Left ventricle myocardium superior (tissue), 1 donor: ENCODE results near the gene PAK1. TPM values are rescaled to one million over a fixed set of nuclear protein-coding genes. Genes with fewer than 3 reads are reported as not detected.

Source experiments
- ATAC-seq: fragments of 200-7000 bp; cut with Tn5 transposase; one replicate; pipeline ENCODE4 v1.9.1; 2020; ENCODE audit warnings: mild to moderate bottlenecking, moderate library complexity
- DNase-seq: peaks from one replicate; pipeline ENCODE4 v3.0.0-alpha.2; 2020
- intact Hi-C: fragments of 100-400 bp; cut with micrococcal nuclease; formaldehyde crosslinking; loops from one replicate; pipeline ENCODE4 v1.11.0; 2022
- total RNA-seq: library from RNA; stranded (reverse); fragmentation: NEBNext Ultra II Directional; extraction: Animal tissue kit (Norgen Biotek cat#: 25700); gene quantifications from one replicate; pipeline ENCODE4 v1.2.1, GENCODE V29; 2021
- donor health status: DM: no; HTN: yes; CAD: no; lungs with severe emphysema.

PAK1 gene
- total RNA-seq, 1 donor from 2014 or later, result 7.6 TPM

GRCh38 chr11:77444261-77444660 is 29.6 kb downstream of the PAK1 start:
- no peak for DNase-seq
- ATAC-seq, result no peak
- intact Hi-C loops, result no loop called here

GRCh38 chr11:77442394-77443053 is 31.4 kb downstream of the PAK1 start:
- DNase-seq (no peak), ATAC-seq (no peak)
- intact Hi-C loops, result no loop called here

GRCh38 chr11:77441426-77441825 is 32.5 kb downstream of the PAK1 start:
- intact Hi-C loops, result no loop called here
- no peak for DNase-seq
- ATAC-seq, result no peak

DNA sequence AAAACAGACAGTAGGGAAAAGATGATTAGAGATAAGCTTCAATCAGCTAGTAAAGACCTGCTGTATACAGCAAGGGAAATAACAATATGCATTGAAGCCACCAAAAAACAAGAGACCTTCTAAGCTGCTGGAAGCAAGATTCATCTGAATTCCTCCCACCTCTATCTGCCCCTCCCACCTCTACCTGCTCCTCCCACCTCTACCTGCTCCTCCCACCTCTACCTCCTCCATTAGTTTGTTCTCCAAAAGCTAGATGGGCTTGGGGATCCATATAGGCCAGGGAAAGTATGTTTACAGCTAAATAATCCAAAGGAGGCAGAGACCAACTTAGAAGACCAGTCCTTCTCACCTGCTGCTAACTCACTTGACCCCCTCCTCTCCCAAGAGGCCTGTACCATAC is 33.2 kb downstream of the PAK1 start:
- intact Hi-C loops, result no loop called here
- ATAC-seq, result no peak
- DNase-seq, result no peak

- intact Hi-C loops, result no loop called here
- ATAC-seq (no peak), DNase-seq (no peak)
These were observed 35.4 kb downstream of the PAK1 start for GRCh38 chr11:77438487-77438886.

DNA sequence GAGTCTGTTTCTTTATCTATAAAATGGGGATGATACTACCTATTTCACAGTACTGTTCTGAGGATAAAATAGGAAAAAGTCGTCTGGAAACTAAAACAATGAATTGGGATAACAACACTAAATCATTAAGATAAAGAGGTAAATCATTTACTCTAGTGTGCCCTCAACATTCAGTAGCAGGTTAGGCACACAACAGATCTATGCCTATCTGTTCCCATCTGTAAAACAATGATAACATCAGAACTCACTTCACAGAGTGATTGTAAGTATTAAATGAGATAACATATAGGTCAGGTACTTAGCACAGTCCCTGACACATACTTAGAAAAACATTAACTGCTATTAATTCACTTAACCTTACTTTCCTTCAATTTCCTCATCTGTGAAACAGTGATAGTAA is 36.9 kb downstream of the PAK1 start:
- DNase-seq (no peak), ATAC-seq (no peak)
- intact Hi-C loops, result no loop called here

GRCh38 chr11:77436506-77436905 is 37.4 kb downstream of the PAK1 start:
- intact Hi-C loops, result no loop called here
- no peak for ATAC-seq
- DNase-seq, result no peak

DNA sequence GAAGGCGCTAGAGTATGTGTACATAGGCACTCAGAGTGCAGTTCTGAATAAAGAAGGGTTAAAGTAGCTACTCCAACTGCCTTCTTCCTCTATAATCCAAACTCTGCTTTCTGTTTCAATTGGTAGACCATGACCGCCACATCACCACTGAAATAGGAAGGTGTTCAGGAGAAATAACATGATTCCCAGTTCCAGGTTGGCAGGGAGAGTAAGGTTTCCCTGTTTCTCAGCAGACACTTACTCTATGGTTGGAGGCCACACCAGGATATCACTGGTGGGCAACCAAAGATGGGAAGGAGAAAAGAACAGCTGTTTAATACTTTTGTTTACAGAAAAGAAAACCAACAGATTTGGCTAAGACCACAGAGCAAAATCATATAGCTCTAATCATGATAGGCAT is 37.9 kb downstream of the PAK1 start:
- ATAC-seq (no peak), DNase-seq (no peak)
- intact Hi-C loops, result no loop called here

DNA sequence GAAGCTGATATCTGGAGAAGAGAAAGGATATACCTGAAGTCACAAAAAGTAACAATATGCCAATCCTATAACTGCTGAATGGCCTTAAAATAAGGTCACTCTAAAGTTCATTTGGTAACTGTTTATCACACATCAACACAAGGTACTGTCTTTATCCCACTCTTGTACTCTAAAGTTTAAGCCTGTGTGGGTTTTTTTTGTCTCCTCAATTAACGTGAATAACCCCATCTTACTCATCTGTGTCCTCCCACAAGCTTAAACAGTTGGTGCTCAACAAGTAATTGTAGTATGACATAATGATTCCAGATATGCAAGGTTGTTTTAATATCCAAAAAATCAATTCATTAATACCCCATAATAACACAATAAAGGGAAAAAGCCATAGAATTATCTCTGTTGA is 42.1 kb downstream of the PAK1 start:
- DNase-seq (no peak), ATAC-seq (no peak)
- intact Hi-C loops, result no loop called here

- no peak for ATAC-seq
These were observed 45.3 kb downstream of the PAK1 start for GRCh38 chr11:77428598-77428997.

DNA sequence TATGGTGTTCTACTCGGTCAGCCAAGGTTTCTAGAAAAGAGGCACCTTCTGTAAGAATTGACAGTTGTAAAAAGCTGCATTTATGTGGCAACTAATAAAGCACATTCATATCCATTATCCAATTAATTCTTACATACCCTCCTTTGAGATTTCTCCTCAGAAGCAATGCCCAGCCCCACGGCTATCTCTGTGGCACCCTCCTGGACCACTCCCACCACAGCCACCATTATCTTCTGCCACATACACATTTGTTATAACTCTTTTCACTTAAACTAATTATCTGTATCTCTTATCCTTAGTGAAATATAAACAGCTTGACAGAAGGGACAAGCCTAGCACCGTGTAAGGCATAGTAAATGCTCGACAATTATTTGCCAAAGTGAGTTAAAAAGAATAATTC is 48.5 kb downstream of the PAK1 start:
- no peak for DNase-seq
- intact Hi-C loops, result no loop called here
- ATAC-seq, result no peak

More at GRCh38 chr11:77428598-77428997, 45.3 kb downstream of the PAK1 start:
- intact Hi-C loops, result no loop called here
- DNase-seq, result no peak

- no peak for ATAC-seq
- intact Hi-C loops, result no loop called here
These were observed 49.2 kb downstream of the PAK1 start for GRCh38 chr11:77424644-77425043.

GRCh38 chr11:77423624-77424023 is 50.3 kb downstream of the PAK1 start:
- DNase-seq (no peak), ATAC-seq (no peak)
- intact Hi-C loops, result no loop called here

More at GRCh38 chr11:77424644-77425043, 49.2 kb downstream of the PAK1 start:
- no peak for DNase-seq

DNA sequence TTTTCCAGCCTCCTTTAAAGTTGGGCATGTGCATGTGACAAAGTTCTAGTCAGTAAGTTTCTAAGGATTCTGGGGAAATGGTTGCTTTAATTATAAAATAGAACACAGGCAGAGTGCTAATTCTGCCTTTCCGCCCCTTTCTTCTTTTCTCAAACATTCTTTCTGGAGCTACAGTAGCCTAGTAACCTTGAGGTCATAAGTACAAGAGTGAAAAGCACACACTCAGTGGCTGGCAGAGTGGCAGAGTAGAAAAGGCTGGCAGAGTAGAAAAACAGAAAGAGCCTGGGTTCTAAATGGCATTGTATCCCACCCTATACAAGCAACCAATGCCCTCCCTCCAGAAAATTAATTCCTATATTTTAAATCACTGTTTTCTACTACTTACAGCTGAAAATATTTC is 51.2 kb downstream of the PAK1 start:
- DNase-seq (no peak), ATAC-seq (no peak)
- intact Hi-C loops, result no loop called here

DNA sequence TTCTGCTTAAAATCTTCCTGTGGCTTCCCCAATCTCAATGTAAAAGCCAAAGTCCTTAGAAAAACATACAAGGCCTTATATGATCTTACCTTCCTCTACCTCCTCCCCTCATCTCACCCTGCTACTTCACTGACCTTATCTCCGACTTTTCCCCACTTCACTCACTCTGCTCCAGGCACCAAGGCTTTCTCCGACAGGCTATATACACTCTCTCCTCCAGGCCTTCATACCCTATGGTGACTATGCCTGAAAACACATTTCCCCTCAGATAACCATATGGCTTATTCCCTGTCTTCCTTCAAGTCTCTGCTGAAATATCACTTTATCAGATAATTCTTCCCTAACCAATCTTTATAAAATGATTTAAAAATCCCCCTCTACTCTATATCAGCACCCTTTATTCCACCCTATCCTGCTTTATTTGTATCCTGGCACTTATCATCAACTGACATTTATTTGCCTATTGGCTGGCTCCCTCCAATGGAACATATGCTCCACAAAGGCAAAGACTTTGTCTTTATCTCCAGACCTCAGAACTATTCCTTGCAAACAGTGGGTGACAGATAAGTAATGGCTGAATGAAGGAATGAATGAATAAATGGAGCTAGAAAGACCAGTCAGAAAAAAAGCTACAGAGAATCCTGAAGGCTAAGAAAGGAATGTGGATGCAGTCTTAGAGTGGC is 52.7 kb downstream of the PAK1 start:
- DNase-seq (no peak), ATAC-seq (no peak)
- intact Hi-C loops, result no loop called here

DNA sequence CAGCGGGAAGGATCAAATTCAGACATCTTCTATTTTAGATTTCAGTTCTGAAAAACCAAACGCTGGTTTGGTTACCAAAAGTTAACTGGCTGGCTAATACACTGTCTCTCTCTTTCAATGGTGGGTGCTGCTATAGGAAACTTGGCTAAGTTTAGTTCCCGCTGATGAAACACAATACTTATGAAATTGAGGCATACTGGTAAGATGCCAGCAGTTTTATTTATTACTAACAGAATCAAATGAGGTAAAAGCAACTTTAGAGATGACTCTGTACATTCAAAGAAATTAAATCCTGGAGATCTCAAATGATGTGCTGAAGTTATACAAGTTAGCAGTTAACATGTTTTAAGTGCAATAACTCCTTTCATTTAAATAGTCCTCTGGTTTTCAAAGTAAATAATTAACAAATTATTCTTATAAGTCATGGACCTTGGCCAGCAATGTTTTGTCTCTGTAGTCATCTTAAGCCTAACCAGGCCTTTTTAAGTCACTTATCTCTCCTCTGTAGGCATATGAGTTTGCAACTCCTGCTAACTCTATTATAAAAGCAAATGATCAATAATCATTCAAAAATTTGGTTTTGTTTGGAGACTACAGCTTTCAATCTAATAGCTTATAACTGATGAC is 54.8 kb downstream of the PAK1 start:
- no peak for DNase-seq
- intact Hi-C loops, result no loop called here
- no peak for ATAC-seq

GRCh38 chr11:77418155-77418970 is 55.5 kb downstream of the PAK1 start:
- ATAC-seq, result no peak
- intact Hi-C loops, result no loop called here

GRCh38 chr11:77416357-77416756 is 57.5 kb downstream of the PAK1 start:
- no peak for DNase-seq
- no peak for ATAC-seq
- intact Hi-C loops, result no loop called here

More at GRCh38 chr11:77418155-77418970, 55.5 kb downstream of the PAK1 start:
- no peak for DNase-seq

DNA sequence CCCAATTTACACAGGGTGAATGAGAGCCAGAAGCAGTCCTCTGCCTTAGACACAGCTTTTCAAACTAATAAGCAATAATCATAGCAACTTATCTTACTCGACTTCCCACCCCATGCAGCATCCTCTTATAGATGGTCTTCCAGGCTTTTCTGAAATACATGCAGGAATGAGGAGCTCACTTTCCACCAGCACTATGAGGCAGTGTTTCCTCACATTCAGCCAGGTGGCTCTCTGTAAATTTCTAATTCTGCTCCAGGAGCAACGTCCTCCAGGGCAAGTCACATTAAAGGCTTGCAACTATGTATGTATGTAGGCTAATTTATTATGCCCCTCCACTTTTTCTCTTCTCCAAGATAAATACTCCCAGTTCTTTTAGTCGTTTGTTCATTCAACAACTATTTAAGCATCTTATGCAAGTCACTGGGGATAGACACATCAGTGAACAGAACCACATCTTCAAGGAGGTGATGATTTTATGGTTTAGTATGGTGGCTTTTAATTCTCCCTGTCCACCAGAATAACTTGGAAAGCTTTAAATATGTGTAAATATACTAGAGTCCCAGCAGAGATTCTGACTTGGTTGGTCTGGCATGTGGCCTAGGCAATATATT is 59.9 kb downstream of the PAK1 start:
- no peak for ATAC-seq
- intact Hi-C loops, result no loop called here
- no peak for DNase-seq
